ENCODE results near the gene DAG1.

Gene DAG1

GRCh38 chr3:49445391-49445790 lies 24.7 kb upstream of the DAG1 start:
- DNase-seq (ENCODE audit: low read depth in 1 of 2, low spot score in 1 of 2) = no peak
- H3K27ac ChIP-seq (replicated peaks) = peak overlapping the region; percentile 57
- H3K4me3 ChIP-seq (replicated peaks; ENCODE audit: insufficient read depth, low read length) = no peak overlapping the region
- TF ChIP-seq POLR2AphosphoS5 (IDR thresholded peaks at IDR 0.05; ENCODE audit: low read depth) = no peak
- no peak for TF ChIP-seq SPI1 (IDR thresholded peaks at IDR 0.05; ENCODE audit: borderline replicate concordance, low read depth)
- TF ChIP-seq CTCF (IDR thresholded peaks at IDR 0.05; ENCODE audit: insufficient read depth, low read length) = no peak
- TF ChIP-seq GABPA (IDR thresholded peaks at IDR 0.05; ENCODE audit: low read depth) = no peak
- no peak for TF ChIP-seq REST (IDR thresholded peaks at IDR 0.05; ENCODE audit: insufficient replicate concordance, low read depth)
- H3K27me3 ChIP-seq (ENCODE audit: insufficient read depth, poor library complexity, severe bottlenecking) = no peaks in the 10 kb centered on the region

GRCh38 chr3:49453621-49454020 lies 16.4 kb upstream of the DAG1 start:
- H3K4me3 ChIP-seq (replicated peaks; ENCODE audit: insufficient read depth, low read length) = no peak overlapping the region
- TF ChIP-seq GABPA (IDR thresholded peaks at IDR 0.05; ENCODE audit: low read depth) (no peak), POLR2AphosphoS5 (IDR thresholded peaks at IDR 0.05; ENCODE audit: low read depth) (no peak), CTCF (IDR thresholded peaks at IDR 0.05; ENCODE audit: insufficient read depth, low read length) (no peak), SPI1 (IDR thresholded peaks at IDR 0.05; ENCODE audit: borderline replicate concordance, low read depth) (no peak), REST (IDR thresholded peaks at IDR 0.05; ENCODE audit: insufficient replicate concordance, low read depth) (no peak)
- DNase-seq (ENCODE audit: low read depth in 1 of 2, low spot score in 1 of 2) = no peak

GRCh38 chr3:49454458-49454857 lies 15.6 kb upstream of the DAG1 start:
- DNase-seq (ENCODE audit: low read depth in 1 of 2, low spot score in 1 of 2) = no peak
- H3K27ac ChIP-seq (replicated peaks) = no peak overlapping the region

More at GRCh38 chr3:49453621-49454020, 16.4 kb upstream of the DAG1 start:
- no peak overlapping the region for H3K27ac ChIP-seq (replicated peaks)
- no peaks in the 10 kb centered on the region for H3K27me3 ChIP-seq (ENCODE audit: insufficient read depth, poor library complexity, severe bottlenecking)

More at GRCh38 chr3:49454458-49454857, 15.6 kb upstream of the DAG1 start:
- no peak for TF ChIP-seq GABPA (IDR thresholded peaks at IDR 0.05; ENCODE audit: low read depth)
- no peak for TF ChIP-seq REST (IDR thresholded peaks at IDR 0.05; ENCODE audit: insufficient replicate concordance, low read depth)
- no peak for TF ChIP-seq POLR2AphosphoS5 (IDR thresholded peaks at IDR 0.05; ENCODE audit: low read depth)
- no peak for TF ChIP-seq SPI1 (IDR thresholded peaks at IDR 0.05; ENCODE audit: borderline replicate concordance, low read depth)
- TF ChIP-seq CTCF (IDR thresholded peaks at IDR 0.05; ENCODE audit: insufficient read depth, low read length) = no peak
- Histone ChIP-seq H3K4me3 (replicated peaks; ENCODE audit: insufficient read depth, low read length) (no peak overlapping the region), H3K27me3 (ENCODE audit: insufficient read depth, poor library complexity, severe bottlenecking) (no peaks in the 10 kb centered on the region)
